Measurements from ENCODE around the gene LRIG3.
"Not testable (repeated sequence)": the region's sequence is repeated elsewhere in the genome, so short reads cannot be mapped to it uniquely, and the experiment has no call there.

Gene LRIG3

DNA sequence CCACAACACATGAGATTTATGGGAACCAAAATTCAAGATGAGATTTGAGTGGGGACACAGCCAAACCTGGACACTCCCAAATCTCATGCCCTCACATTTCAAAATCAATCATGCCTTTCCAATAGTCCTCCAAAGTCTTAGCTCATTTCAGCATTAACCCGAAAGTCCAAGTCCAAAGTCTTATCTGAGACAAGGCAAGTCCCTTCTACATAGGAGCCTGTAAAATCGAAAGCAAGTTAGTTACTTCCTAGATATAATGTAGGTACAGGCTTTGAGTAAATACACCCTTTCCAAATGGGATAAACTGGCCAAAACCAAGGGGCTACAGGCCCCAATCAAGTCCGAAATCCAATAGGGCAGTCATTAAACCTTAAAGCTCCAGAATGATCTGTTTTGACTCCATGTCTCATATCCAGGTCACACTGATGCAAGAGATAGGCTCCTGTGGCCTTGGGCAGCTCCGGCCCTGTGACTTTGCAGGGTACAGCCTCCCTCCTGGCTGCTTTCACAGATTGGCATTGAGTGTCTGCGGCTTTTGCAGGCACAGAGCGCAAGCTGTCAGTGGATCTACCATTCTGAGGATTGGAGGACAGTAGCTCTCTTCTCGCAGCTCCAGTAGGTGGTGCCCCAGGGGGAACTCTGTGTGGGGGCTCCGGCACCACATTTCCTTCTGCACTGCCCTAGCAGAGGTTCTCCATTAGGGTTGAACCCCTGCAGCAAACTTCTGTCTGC lies 60.1 kb downstream of the LRIG3 start:
- DNase-seq (ENCODE audit: low read depth in 2 of 2), result no peak

DNA sequence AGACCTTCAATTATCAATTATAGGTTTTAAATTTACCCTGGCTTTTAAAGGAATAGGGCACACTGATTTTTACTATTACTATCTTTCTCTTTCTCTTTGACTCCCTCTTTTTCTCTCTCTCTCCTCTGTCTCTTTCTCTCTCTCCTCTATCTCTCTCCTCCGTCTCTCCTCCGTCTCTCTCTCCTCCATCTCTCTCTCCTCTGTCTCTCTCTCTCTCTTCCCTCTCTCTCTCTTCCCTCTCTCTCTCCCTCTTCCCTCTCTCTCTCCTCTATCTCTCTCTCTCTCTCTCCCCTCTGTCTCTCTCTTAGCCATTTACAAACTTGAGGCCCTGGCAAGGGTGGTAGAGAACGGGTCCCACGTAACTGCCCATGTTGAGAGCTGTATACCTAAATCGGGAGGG lies 62.3 kb downstream of the LRIG3 start:
- no peak for DNase-seq (ENCODE audit: low read depth in 2 of 2)

DNA sequence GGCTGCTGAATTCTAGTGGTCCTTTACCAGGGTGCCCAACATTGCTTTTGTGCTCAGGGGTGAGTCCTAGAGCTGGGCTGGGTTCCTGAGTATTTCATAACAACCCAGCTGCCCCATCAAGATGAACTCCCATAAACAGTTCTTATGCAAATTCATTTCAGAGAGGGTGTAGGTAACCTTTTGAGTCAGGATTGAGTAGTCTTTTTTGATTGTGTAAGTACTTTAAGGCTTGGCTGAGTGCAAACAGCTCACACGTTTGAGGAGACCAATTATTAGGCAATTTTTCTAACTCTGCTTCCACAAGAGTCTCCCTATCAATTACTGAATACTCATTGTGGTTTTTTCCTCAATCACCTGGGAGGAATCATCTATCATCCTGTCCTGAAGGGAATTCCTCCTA lies 63.1 kb downstream of the LRIG3 start:
- DNase-seq (ENCODE audit: low read depth in 2 of 2), result not testable (repeated sequence)

DNA sequence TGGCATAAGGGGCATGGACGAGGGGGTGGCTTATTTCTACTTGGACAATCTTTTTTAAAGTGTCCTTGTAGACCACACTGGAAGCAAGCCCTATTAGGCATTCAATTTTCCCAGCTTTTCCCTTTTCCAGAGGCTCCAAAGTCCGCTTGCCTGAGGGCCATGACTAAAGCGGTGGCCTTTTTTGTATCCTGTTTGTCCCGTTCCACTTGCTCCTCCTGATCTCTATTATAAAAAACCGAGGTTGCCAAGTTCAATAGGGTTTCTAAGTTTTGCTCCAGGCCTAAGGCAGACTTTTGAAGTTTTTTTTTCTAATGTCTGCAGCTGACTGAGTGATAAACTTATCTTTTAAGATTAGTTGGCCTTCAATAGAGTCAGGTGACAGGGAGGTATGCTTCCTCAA lies 64.7 kb downstream of the LRIG3 start:
- not testable (repeated sequence) for DNase-seq (ENCODE audit: low read depth in 2 of 2)

DNA sequence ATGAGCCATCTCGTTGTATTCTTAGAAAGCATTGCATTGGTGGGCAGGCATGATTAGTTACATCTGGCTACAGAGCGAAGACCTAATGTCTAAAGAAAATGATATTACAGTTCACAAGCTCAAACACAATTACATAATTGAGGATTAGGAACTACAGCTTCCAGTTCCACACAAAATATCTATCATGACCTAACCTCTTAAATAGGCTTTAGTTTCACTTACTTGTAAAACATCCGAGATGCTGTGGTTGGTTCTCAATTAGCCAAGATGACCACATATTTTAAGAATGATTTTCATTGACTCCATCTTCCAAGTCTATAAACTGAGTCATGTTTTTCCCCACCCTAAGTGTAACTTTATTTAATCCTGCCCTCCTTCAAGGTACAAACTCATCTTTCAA lies 69.5 kb downstream of the LRIG3 start:
- DNase-seq (ENCODE audit: low read depth in 2 of 2), result no peak

DNA sequence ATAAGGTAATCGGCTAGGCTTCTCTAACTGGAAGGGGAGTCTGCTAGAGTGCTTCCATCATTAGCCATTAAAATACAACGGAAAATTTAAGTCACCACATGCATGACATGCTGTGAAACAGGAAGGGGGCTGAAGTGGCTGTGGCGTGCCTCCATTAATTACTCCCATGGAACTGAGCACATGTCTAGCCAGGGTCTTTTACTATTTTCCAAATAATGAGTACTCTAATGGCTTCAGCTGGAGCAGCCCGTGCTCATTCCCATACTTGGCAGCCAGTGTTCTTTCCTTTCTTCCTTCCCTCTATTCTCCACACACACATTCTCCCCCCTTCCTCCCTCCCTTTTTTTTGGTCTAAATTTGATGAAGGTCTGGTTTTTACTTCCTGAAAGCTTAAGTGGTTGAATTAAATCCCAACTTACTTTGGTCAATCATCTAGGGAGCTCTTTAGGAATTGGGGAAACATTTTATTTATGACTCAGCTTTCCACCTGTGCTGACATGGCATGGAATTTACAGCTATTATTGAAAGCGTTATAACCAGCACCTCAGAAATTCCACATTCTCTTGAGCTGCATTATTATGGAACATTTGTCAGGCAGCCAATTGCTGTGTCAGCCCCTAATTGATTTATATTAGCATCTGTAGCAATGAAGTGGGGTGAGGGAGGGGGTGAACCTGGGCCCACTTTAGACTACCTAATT lies 72.3 kb downstream of the LRIG3 start:
- no peak for DNase-seq (ENCODE audit: low read depth in 2 of 2)

DNA sequence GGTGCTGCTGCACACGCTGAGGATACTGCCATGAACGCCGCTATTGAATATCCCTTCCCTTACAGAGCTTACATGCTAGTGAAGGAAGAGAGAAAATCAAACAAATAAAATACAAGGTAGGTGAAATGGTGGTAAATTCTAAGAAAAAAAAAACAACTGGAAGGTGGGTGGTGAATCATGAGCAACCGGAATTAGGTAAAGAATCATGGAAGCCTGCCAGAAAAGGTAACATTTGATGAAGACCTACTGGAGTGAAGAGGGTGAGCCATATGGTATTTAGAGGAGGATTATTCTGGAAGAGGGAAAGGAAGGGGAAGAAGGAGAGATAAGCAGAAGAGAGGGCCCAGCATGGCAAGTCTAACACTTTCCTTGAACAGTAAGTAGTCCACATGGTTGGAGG lies 76.1 kb downstream of the LRIG3 start:
- DNase-seq (ENCODE audit: low read depth in 2 of 2), result no peak

DNA sequence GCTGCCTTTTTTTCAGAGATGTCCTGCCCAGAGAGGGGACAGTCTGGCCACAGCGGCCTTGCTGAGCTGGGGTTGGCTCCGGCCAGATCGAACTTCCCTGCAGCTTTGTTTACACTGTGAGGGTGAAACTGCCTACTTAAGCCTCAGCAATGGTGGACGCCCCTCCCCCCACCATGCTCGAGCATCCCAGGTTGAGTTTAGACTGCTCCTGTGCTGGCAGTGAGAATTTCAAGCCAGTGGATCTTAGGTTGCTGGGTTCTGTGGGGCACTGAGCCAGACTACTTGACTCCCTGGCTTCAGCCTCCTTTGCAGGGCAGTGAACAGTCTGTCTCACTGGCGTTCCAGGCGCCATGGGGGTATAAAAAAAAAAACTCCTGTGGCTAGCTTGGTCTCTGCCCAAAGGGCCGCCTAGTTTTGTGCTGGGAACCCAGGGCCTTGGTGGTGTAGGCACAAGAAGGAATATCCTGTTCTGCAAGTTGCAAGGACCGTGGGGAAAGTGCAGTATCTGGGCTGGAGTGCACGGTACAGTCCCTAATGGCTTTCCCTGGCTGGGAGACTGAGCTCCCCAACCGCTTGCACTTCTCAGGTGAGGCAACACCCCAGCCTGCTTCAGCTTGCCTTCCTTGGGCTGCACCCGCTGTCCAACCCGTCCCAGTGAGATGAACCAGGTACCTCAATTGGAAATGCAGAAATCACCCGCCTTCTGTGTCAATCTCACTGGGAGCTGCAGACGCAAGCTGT lies 79.1 kb downstream of the LRIG3 start:
- DNase-seq (ENCODE audit: low read depth in 2 of 2), result no peak

DNA sequence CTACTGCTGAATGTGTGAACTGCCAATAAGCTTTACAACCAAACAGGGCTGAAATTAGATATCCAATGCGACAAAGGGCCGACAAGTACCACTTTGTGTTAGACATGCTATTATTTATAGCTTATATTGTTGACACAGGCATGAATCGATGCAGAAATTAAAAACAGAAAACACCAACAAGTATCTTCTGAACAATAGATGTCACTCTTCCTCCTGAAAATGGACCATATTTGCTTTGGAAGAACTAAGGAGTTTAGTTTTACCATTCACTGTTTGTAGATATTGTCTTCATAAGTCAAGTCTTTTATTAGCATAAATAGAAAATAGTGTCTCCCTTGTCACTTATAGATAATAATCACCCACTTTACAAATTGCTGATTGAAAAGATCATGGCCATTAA lies 86.5 kb downstream of the LRIG3 start:
- DNase-seq (ENCODE audit: low read depth in 2 of 2), result no peak

DNA sequence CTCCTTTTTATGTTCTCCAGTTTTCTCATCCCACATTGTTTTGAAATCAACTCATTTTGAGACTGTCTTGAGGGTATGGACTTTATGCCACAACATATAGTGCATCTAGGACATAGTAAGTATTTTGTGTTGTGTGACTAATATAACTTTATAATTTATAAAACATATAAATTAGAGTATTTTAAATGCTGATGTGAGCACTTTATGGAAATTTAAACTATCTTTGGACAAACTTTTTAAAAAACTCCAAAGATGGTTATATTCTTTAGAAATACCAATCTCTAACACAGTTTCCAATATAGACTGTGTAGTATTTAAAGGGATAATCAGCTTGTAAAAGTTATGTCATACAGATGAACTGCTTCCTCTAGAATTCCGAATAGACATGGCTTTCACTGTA lies 87.4 kb downstream of the LRIG3 start:
- DNase-seq (ENCODE audit: low read depth in 2 of 2), result no peak
